DOHH2 (cell line): Measurements from ENCODE around the gene MOV10L1.

Source experiments
- H3F3A ChIP-seq: fragments of 200-600 bp; sonication (generic), shearing (Covaris generic); 2 replicates; pipeline ENCODE4 v1.6.0; 2016; ENCODE audit warnings: antibody characterized with exemption, mild to moderate bottlenecking; ENCODE audit not compliant: control insufficient read depth, insufficient read depth
- H3K27ac ChIP-seq: fragments of 200-600 bp; sonication (generic); 2 replicates; pipeline ENCODE4 v1.5.1; 2014; ENCODE audit warnings: low read depth, mild to moderate bottlenecking, low read length, moderate library complexity
- H3K27me3 ChIP-seq: fragments of 200-600 bp; sonication (generic); 2 replicates; pipeline ENCODE4 v1.6.1; 2014; ENCODE audit warnings: mild to moderate bottlenecking, low read length, mixed read lengths; ENCODE audit not compliant: control insufficient read depth
- H3K36me3 ChIP-seq: fragments of 200-600 bp; sonication (generic); 2 replicates; pipeline ENCODE4 v1.6.1; 2014; ENCODE audit warnings: mild to moderate bottlenecking, low read length, moderate library complexity, mixed read lengths; ENCODE audit not compliant: control insufficient read depth
- H3K4me1 ChIP-seq: fragments of 200-600 bp; sonication (generic); 2 replicates; pipeline ENCODE4 v1.6.1; 2014; ENCODE audit warnings: mild to moderate bottlenecking, low read length, mixed read lengths; ENCODE audit not compliant: control insufficient read depth
- H3K4me2 ChIP-seq: fragments of 200-600 bp; sonication (generic); 2 replicates; pipeline ENCODE4 v1.6.0; 2014; ENCODE audit warnings: mild to moderate bottlenecking, low read length, moderate library complexity
- H3K4me3 ChIP-seq: fragments of 200-600 bp; sonication (generic); 2 replicates; pipeline ENCODE4 v1.5.1; 2014; ENCODE audit warnings: mild to moderate bottlenecking, low read length, mixed read lengths
- H3K79me2 ChIP-seq: fragments of 200-600 bp; sonication (generic); 2 replicates; pipeline ENCODE4 v1.6.1; 2014; ENCODE audit warnings: mild to moderate bottlenecking, low read length, mixed read lengths; ENCODE audit not compliant: control insufficient read depth
- H3K9me2 ChIP-seq: fragments of 200-600 bp; sonication (generic); replicated peaks from 2 replicates; pipeline ENCODE4 v1.6.1; 2014; ENCODE audit warnings: mild to moderate bottlenecking, low read length, mixed read lengths; ENCODE audit not compliant: control insufficient read depth
- H3K9me3 ChIP-seq: fragments of 200-600 bp; sonication (generic); 2 replicates; pipeline ENCODE4 v1.6.1; 2014; ENCODE audit warnings: antibody characterized with exemption, low read length, mixed read lengths; ENCODE audit not compliant: control insufficient read depth, insufficient read depth
- H4K20me1 ChIP-seq: fragments of 200-600 bp; sonication (generic); 2 replicates; pipeline ENCODE4 v1.6.0; 2014; ENCODE audit warnings: low read depth, mild to moderate bottlenecking, antibody characterized with exemption, low read length, moderate library complexity; ENCODE audit not compliant: control insufficient read depth, insufficient read depth
- EZH2phosphoT487 ChIP-seq: fragments of 200-600 bp; sonication (generic); IDR thresholded peaks from 2 replicates; pipeline ENCODE4 v1.6.1; 2017; ENCODE audit warnings: borderline replicate concordance, mild to moderate bottlenecking, antibody characterized with exemption, low read length, moderate library complexity, mixed read lengths
- TF ChIP-seq, protein P1 (sequence below): fragments of 200-600 bp; sonication (generic); IDR thresholded peaks from one replicate; pipeline ENCODE4 v1.5.1; 2014; ENCODE audit warnings: antibody characterized with exemption, mild to moderate bottlenecking, low read depth, low read length; ENCODE audit not compliant: poor library complexity, severe bottlenecking

MOV10L1 gene

DNA sequence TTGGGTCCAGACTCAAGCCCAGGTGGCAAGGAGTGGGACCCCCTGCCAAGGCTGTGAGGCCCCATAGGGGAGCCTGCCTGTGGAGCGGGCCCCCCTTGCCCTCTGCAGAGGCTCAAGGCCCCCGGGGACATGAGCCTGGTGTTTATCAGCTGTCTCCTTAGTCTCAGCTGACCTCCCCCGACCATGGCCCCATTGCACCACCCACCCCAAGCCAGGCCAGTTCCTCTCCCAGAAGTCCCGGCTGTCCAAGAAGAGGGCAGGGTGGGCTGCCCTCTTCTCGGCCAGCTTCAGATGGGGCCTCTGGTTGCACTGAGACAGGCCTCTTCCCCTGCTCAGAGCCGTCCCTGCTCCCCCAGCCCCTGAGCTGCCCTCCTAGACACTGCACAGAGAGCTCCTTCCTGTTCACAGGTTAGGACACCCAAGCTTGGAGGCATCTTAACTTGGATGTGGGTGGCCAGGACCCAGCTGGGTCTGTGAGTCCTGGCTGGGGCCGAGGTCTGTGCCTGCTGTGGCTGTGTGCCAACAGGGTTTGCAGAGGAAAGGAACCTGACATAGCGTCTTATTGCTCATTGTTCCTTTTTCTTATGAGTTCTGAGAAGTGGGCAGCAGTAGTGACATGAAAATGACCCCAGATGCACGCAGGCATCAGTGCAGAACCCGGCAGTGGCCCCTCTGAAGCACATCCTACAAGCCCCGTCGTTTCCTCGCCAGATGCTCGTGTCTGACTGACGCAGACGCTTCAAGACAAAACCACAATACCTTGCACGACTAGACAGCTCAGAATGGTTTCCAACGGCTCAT, 101.3 kb downstream of the MOV10L1 start:
- H3K9me2 ChIP-seq, result no peaks in the 10 kb centered on the region
- no peaks in the 10 kb centered on the region for H4K20me1 ChIP-seq
- peak overlapping the region; percentile 87 for H3K4me3 ChIP-seq
- H3K36me3 ChIP-seq, result peaks cover 80% of the 10 kb centered on the region
- no peaks in the 10 kb centered on the region for H3K9me3 ChIP-seq
- peak overlapping the region; percentile 100 for H3K27ac ChIP-seq
- no peak for TF ChIP-seq EZH2phosphoT487
- TF ChIP-seq, protein P1, sequence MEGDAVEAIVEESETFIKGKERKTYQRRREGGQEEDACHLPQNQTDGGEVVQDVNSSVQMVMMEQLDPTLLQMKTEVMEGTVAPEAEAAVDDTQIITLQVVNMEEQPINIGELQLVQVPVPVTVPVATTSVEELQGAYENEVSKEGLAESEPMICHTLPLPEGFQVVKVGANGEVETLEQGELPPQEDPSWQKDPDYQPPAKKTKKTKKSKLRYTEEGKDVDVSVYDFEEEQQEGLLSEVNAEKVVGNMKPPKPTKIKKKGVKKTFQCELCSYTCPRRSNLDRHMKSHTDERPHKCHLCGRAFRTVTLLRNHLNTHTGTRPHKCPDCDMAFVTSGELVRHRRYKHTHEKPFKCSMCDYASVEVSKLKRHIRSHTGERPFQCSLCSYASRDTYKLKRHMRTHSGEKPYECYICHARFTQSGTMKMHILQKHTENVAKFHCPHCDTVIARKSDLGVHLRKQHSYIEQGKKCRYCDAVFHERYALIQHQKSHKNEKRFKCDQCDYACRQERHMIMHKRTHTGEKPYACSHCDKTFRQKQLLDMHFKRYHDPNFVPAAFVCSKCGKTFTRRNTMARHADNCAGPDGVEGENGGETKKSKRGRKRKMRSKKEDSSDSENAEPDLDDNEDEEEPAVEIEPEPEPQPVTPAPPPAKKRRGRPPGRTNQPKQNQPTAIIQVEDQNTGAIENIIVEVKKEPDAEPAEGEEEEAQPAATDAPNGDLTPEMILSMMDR, result no peak
- peak overlapping the region; percentile 99 for H3K4me2 ChIP-seq
- H3K4me1 ChIP-seq, result peaks cover 90% of the 10 kb centered on the region
- no peaks in the 10 kb centered on the region for H3K27me3 ChIP-seq
- peaks cover 72% of the 10 kb centered on the region for H3K79me2 ChIP-seq
- peaks cover 45% of the 10 kb centered on the region for H3F3A ChIP-seq

DNA sequence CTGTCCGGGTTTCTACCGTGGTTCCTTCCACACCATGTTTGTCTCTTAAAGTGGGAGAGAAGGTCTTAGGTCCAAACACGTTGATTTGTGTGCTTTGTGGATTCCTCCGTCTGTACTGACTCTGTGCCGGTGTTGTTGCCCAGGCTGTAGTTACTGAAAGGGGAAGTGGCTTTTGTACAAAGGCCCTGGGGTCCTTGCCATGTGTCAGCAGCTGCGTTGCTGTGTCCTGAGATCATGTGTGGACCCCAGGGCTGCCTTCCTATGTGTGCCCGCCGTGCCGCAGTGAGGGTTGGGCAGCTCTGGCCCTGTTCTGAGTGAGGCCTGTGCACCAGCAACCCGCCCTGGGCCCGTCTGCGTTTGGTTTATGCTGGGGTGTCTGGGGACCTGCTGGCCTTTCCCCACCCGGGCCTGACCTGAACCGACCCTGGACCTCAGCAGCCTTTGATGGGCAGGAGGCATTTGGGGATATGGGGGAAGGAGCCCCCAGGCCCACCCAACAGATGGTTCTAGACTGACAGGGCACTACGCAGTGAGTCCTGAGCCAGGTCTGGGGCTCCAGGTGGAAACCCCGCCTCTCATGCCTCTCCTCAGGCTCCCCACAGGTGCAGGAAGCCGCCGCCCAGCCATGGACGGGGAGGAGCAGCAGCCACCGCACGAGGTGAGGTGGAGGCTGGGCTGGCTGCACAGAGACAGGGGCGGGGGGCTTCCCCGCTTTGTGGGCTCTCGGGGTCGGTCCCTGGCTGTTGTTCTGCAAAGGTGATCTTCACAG, 102.8 kb downstream of the MOV10L1 start:
- H3K27me3 ChIP-seq, result no peaks in the 10 kb centered on the region
- peaks cover 65% of the 10 kb centered on the region for H3K79me2 ChIP-seq
- peak overlapping the region; percentile 81 for H3K4me3 ChIP-seq
- H3F3A ChIP-seq, result peaks cover 36% of the 10 kb centered on the region
- peaks cover 93% of the 10 kb centered on the region for H3K4me1 ChIP-seq
- no peaks in the 10 kb centered on the region for H3K9me2 ChIP-seq
- peak overlapping the region; percentile 100 for H3K27ac ChIP-seq
- no peaks in the 10 kb centered on the region for H4K20me1 ChIP-seq
- H3K4me2 ChIP-seq, result peak overlapping the region; percentile 99
- no peaks in the 10 kb centered on the region for H3K9me3 ChIP-seq
- TF ChIP-seq, protein P1, result no peak
- TF ChIP-seq EZH2phosphoT487, result no peak
- peaks cover 79% of the 10 kb centered on the region for H3K36me3 ChIP-seq

DNA sequence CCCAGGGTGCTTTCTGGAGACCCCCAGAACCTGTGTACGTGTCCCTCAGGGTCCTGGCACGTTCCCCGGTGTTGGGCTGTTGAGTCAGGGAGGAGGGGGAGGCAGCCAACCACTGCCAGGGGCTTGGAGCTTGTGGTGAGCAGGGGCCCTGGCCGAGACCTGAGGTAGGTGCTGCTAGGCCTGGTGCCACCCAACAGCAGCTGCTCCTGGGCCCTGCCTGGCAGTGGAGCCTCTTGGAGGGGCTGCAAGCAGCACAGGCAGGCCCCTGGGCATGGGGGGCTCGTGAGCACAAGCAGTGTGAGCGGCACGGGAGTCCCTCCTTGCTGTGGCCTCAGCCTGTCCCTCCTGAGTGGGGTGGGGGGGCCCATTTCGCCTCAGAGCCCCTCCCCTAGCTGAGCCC, 103.8 kb downstream of the MOV10L1 start:
- peaks cover 83% of the 10 kb centered on the region for H3K4me1 ChIP-seq
- peak overlapping the region; percentile 100 for H3K27ac ChIP-seq
- no peaks in the 10 kb centered on the region for H3K27me3 ChIP-seq
- no peaks in the 10 kb centered on the region for H3K9me2 ChIP-seq
- peaks cover 32% of the 10 kb centered on the region for H3F3A ChIP-seq
- H3K4me3 ChIP-seq, result peak overlapping the region; percentile 81
- TF ChIP-seq EZH2phosphoT487, result no peak
- TF ChIP-seq, protein P1, result no peak
- H3K36me3 ChIP-seq, result peaks cover 82% of the 10 kb centered on the region
- peak overlapping the region; percentile 99 for H3K4me2 ChIP-seq
- H3K79me2 ChIP-seq, result peaks cover 55% of the 10 kb centered on the region
- no peaks in the 10 kb centered on the region for H4K20me1 ChIP-seq
- H3K9me3 ChIP-seq, result no peaks in the 10 kb centered on the region
